Measurements from ENCODE around the gene TASOR.
"Not testable (repeated sequence)": the region's sequence is repeated elsewhere in the genome, so short reads cannot be mapped to it uniquely, and the experiment has no call there.

TASOR gene

GRCh38 chr3:56700151-56700550 lies 17.1 kb upstream of the TASOR start:
- TF ChIP-seq EZH2phosphoT487 (IDR thresholded peaks at IDR 0.05; ENCODE audit: borderline replicate concordance, low read length), result no peak
- TF ChIP-seq, protein P1, sequence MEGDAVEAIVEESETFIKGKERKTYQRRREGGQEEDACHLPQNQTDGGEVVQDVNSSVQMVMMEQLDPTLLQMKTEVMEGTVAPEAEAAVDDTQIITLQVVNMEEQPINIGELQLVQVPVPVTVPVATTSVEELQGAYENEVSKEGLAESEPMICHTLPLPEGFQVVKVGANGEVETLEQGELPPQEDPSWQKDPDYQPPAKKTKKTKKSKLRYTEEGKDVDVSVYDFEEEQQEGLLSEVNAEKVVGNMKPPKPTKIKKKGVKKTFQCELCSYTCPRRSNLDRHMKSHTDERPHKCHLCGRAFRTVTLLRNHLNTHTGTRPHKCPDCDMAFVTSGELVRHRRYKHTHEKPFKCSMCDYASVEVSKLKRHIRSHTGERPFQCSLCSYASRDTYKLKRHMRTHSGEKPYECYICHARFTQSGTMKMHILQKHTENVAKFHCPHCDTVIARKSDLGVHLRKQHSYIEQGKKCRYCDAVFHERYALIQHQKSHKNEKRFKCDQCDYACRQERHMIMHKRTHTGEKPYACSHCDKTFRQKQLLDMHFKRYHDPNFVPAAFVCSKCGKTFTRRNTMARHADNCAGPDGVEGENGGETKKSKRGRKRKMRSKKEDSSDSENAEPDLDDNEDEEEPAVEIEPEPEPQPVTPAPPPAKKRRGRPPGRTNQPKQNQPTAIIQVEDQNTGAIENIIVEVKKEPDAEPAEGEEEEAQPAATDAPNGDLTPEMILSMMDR (IDR thresholded peaks at IDR 0.05; ENCODE audit: low read depth, low read length, poor library complexity, severe bottlenecking), result no peak
- Histone ChIP-seq H3K27me3 (ENCODE audit: control insufficient read depth, low read length) (no peaks in the 10 kb centered on the region), H4K20me1 (ENCODE audit: control insufficient read depth, insufficient read depth, low read depth, low read length) (no peaks in the 10 kb centered on the region), H3F3A (ENCODE audit: control insufficient read depth, insufficient read depth) (no peaks in the 10 kb centered on the region), H3K4me1 (ENCODE audit: control insufficient read depth, low read length) (peaks cover 24% of the 10 kb centered on the region), H3K36me3 (ENCODE audit: control insufficient read depth, low read length) (no peaks in the 10 kb centered on the region), H3K79me2 (ENCODE audit: control insufficient read depth, low read length) (no peaks in the 10 kb centered on the region), H3K9me3 (ENCODE audit: control insufficient read depth, insufficient read depth, low read length) (no peaks in the 10 kb centered on the region), H3K27ac (ENCODE audit: low read depth, low read length) (no peak overlapping the region), H3K4me2 (ENCODE audit: low read length) (no peak overlapping the region), H3K4me3 (ENCODE audit: low read length) (no peak overlapping the region), H3K9me2 (replicated peaks; ENCODE audit: control insufficient read depth, low read length) (no peaks in the 10 kb centered on the region)

- Histone ChIP-seq H3K4me3 (ENCODE audit: low read length) (no peak overlapping the region), H3K4me1 (ENCODE audit: control insufficient read depth, low read length) (peaks cover 40% of the 10 kb centered on the region), H3K36me3 (ENCODE audit: control insufficient read depth, low read length) (no peaks in the 10 kb centered on the region), H3K27ac (ENCODE audit: low read depth, low read length) (no peak overlapping the region), H3F3A (ENCODE audit: control insufficient read depth, insufficient read depth) (0 out of 2 replicates have a peak, but pooled peaks cover 2% of the 10 kb centered on the region), H3K9me2 (replicated peaks; ENCODE audit: control insufficient read depth, low read length) (no peaks in the 10 kb centered on the region), H4K20me1 (ENCODE audit: control insufficient read depth, insufficient read depth, low read depth, low read length) (no peaks in the 10 kb centered on the region), H3K9me3 (ENCODE audit: control insufficient read depth, insufficient read depth, low read length) (no peaks in the 10 kb centered on the region), H3K79me2 (ENCODE audit: control insufficient read depth, low read length) (no peaks in the 10 kb centered on the region), H3K4me2 (ENCODE audit: low read length) (peak overlapping the region; percentile 11), H3K27me3 (ENCODE audit: control insufficient read depth, low read length) (no peaks in the 10 kb centered on the region)
- TF ChIP-seq EZH2phosphoT487 (IDR thresholded peaks at IDR 0.05; ENCODE audit: borderline replicate concordance, low read length), result no peak
- TF ChIP-seq, protein P1 (IDR thresholded peaks at IDR 0.05; ENCODE audit: low read depth, low read length, poor library complexity, severe bottlenecking), result no peak
Observed at GRCh38 chr3:56694867-56695683, 12.0 kb upstream of the TASOR start.

DNA sequence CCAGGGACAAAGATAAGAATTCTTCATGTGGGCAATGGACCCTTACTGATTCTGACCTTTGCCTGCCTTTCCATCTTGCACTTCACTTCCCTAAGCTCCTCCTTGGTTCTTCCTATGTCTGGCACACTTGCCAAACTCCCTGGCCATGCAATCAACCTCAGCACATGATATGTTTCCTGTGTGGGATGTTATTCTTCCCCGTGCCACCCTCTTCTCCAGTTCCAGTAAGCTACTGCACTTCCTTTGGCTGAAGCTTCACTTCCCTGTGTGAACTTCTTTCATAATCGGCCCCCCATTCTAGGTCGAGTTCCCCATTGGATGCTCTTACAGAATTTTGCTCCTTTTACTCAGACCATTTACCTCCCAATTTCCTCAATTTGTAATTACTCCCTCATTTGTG lies 10.7 kb upstream of the TASOR start:
- no peak overlapping the region for H3K27ac ChIP-seq (ENCODE audit: low read depth, low read length)
- TF ChIP-seq, protein P1 (IDR thresholded peaks at IDR 0.05; ENCODE audit: low read depth, low read length, poor library complexity, severe bottlenecking), result no peak
- no peak for TF ChIP-seq EZH2phosphoT487 (IDR thresholded peaks at IDR 0.05; ENCODE audit: borderline replicate concordance, low read length)
- H3F3A ChIP-seq (ENCODE audit: control insufficient read depth, insufficient read depth), result 0 out of 2 replicates have a peak, but pooled peaks cover 2% of the 10 kb centered on the region
- H3K4me2 ChIP-seq (ENCODE audit: low read length), result no peak overlapping the region
- H3K79me2 ChIP-seq (ENCODE audit: control insufficient read depth, low read length), result no peaks in the 10 kb centered on the region
- H3K9me2 ChIP-seq (replicated peaks; ENCODE audit: control insufficient read depth, low read length), result no peaks in the 10 kb centered on the region
- peaks cover 40% of the 10 kb centered on the region for H3K4me1 ChIP-seq (ENCODE audit: control insufficient read depth, low read length)
- no peaks in the 10 kb centered on the region for H3K27me3 ChIP-seq (ENCODE audit: control insufficient read depth, low read length)
- H4K20me1 ChIP-seq (ENCODE audit: control insufficient read depth, insufficient read depth, low read depth, low read length), result no peaks in the 10 kb centered on the region
- H3K4me3 ChIP-seq (ENCODE audit: low read length), result no peak overlapping the region
- H3K36me3 ChIP-seq (ENCODE audit: control insufficient read depth, low read length), result no peaks in the 10 kb centered on the region
- no peaks in the 10 kb centered on the region for H3K9me3 ChIP-seq (ENCODE audit: control insufficient read depth, insufficient read depth, low read length)

- H3K79me2 ChIP-seq (ENCODE audit: control insufficient read depth, low read length); H3K4me2 ChIP-seq (ENCODE audit: low read length); H4K20me1 ChIP-seq (ENCODE audit: control insufficient read depth, insufficient read depth, low read depth, low read length); H3K9me2 ChIP-seq (replicated peaks; ENCODE audit: control insufficient read depth, low read length); H3K9me3 ChIP-seq (ENCODE audit: control insufficient read depth, insufficient read depth, low read length); H3K27me3 ChIP-seq (ENCODE audit: control insufficient read depth, low read length); H3K4me3 ChIP-seq (ENCODE audit: low read length); H3F3A ChIP-seq (ENCODE audit: control insufficient read depth, insufficient read depth); H3K27ac ChIP-seq (ENCODE audit: low read depth, low read length); H3K36me3 ChIP-seq (ENCODE audit: control insufficient read depth, low read length): not testable (repeated sequence)
- peaks cover 47% of the 10 kb centered on the region for H3K4me1 ChIP-seq (ENCODE audit: control insufficient read depth, low read length)
Observed at GRCh38 chr3:56692520-56693433, 9.7 kb upstream of the TASOR start.

GRCh38 chr3:56692001-56692365 lies 8.9 kb upstream of the TASOR start:
- H3K9me2 ChIP-seq (replicated peaks; ENCODE audit: control insufficient read depth, low read length); H4K20me1 ChIP-seq (ENCODE audit: control insufficient read depth, insufficient read depth, low read depth, low read length); H3K27me3 ChIP-seq (ENCODE audit: control insufficient read depth, low read length); H3K4me3 ChIP-seq (ENCODE audit: low read length); H3K27ac ChIP-seq (ENCODE audit: low read depth, low read length); H3K36me3 ChIP-seq (ENCODE audit: control insufficient read depth, low read length); H3K4me2 ChIP-seq (ENCODE audit: low read length); H3F3A ChIP-seq (ENCODE audit: control insufficient read depth, insufficient read depth); H3K79me2 ChIP-seq (ENCODE audit: control insufficient read depth, low read length); H3K9me3 ChIP-seq (ENCODE audit: control insufficient read depth, insufficient read depth, low read length): not testable (repeated sequence)
- H3K4me1 ChIP-seq (ENCODE audit: control insufficient read depth, low read length), result peaks cover 46% of the 10 kb centered on the region

Measured in DOHH2 (cell line).